Prostate gland (tissue), 2 donors: ENCODE measurements around the gene CNDP1. TPM values are rescaled to one million over a fixed set of nuclear protein-coding genes. Genes with fewer than 3 reads are reported as not detected.

Experiments
- DNase-seq: peaks from one replicate; pipeline ENCODE4 v3.0.0-alpha.2; 2019; ENCODE audit warnings: low spot score
- H3K27ac ChIP-seq, 2 donors: fragments of 200-600 bp; sonication (generic); 2 replicates each; pipeline ENCODE4 v1.5.1; 2017 to 2019
- H3K27me3 ChIP-seq: fragments of 200-600 bp; sonication (generic); replicated peaks from 2 replicates; pipeline ENCODE4 v1.5.1; 2019; ENCODE audit not compliant: insufficient read depth
- H3K36me3 ChIP-seq, 2 donors: fragments of 200-600 bp; sonication (generic); 1 replicate in 1 of 2; 2 replicates in 1 of 2; pipeline versions ENCODE4 v1.5.1 to v1.8.1; 2017 to 2019
- H3K4me1 ChIP-seq: fragments of 200-600 bp; sonication (generic); replicated peaks from 2 replicates; pipeline ENCODE4 v1.5.1; 2019
- H3K4me3 ChIP-seq, 2 donors: fragments of 200-600 bp; sonication (generic); 2 replicates each; pipeline ENCODE4 v1.5.1; 2017 to 2019
- H3K9me3 ChIP-seq: fragments of 200-600 bp; sonication (generic); 2 replicates; pipeline ENCODE4 v1.5.1; 2017
- POLR2A ChIP-seq: fragments of 450-650 bp; IDR thresholded peaks from one replicate; pipeline ENCODE4 v1.6.1; 2016; ENCODE audit warnings: antibody characterized with exemption, mild to moderate bottlenecking
- POLR2AphosphoS5 ChIP-seq: sonication (generic); formaldehyde crosslinking; IDR thresholded peaks from one replicate; pipeline ENCODE4 v1.6.1; 2017; ENCODE audit warnings: antibody characterized with exemption
- WGBS: methylation state at CpG from one replicate; pipeline ENCODE4 v1.1.5; 2018; 5-methylcytosine and 5-hydroxymethylcytosine counted together
- intact Hi-C: fragments of 100-400 bp; cut with DNase I; formaldehyde crosslinking; loops from one replicate; pipeline ENCODE4 v1.14.2; 2022
- total RNA-seq, 2 donors: library from RNA; depleted of rRNA; stranded (reverse); fragments of >200 nt; gene quantifications; one replicate each; pipeline ENCODE4 v1.1.0, GENCODE V29; 2016
- TF ChIP-seq, protein P1 (sequence below), 4 experiments: fragments of 200-600 bp in 2 of 4; fragments of 450-650 bp in 2 of 4; sonication (generic) in 2 of 4; IDR thresholded peaks; 1 replicate in 3 of 4; 2 replicates in 1 of 4; pipeline ENCODE4 v1.5.1; 2016 to 2019; ENCODE audit warnings: antibody characterized with exemption in 4 of 4, mild to moderate bottlenecking in 2 of 4, moderate library complexity in 2 of 4

CNDP1 gene
- total RNA-seq, 2 donors from 2014 or later: not detected

- WGBS: 88% methylated on average over 14 of the region's 14 CpGs
- Histone ChIP-seq H3K9me3 (no peaks in the 10 kb centered on the region), H3K27me3 (no peaks in the 10 kb centered on the region), H3K4me3 (no peak overlapping the region), H3K27ac (no peak overlapping the region), H3K4me1 (no peaks in the 10 kb centered on the region), H3K36me3 (peaks cover 0 to 8% of the 10 kb centered on the region in 2 donors)
- intact Hi-C loops: no loop called here
- TF ChIP-seq POLR2AphosphoS5 (no peak), POLR2A (no peak)
- TF ChIP-seq, protein P1, sequence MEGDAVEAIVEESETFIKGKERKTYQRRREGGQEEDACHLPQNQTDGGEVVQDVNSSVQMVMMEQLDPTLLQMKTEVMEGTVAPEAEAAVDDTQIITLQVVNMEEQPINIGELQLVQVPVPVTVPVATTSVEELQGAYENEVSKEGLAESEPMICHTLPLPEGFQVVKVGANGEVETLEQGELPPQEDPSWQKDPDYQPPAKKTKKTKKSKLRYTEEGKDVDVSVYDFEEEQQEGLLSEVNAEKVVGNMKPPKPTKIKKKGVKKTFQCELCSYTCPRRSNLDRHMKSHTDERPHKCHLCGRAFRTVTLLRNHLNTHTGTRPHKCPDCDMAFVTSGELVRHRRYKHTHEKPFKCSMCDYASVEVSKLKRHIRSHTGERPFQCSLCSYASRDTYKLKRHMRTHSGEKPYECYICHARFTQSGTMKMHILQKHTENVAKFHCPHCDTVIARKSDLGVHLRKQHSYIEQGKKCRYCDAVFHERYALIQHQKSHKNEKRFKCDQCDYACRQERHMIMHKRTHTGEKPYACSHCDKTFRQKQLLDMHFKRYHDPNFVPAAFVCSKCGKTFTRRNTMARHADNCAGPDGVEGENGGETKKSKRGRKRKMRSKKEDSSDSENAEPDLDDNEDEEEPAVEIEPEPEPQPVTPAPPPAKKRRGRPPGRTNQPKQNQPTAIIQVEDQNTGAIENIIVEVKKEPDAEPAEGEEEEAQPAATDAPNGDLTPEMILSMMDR (IDR thresholded peaks at IDR 0.05): no peak
- DNase-seq: no peak
These were observed 26.4 kb upstream of the CNDP1 start for GRCh38 chr18:74507927-74508326.

DNA sequence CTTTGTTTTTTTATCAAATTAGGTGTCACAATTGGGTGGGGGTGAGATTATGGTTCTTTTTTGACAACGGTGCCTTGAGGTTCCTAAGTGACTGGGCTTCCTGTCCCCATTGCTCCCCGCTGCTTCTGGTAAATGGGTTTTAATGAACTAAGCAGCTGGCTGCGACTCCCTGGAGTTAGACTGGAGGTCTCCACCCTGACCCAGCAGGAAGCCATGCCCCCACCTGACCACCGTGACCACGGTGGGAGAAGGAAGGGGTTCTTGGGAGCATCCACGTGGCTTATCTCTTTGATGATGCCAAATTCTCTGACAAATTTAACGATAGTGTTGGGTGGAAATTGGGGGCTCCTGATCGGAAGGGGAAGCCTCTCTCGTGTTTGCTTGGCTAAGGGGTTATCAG is 25.9 kb upstream of the CNDP1 start:
- WGBS: 82% methylated on average over 9 of the region's 9 CpGs
- Histone ChIP-seq H3K27me3 (no peaks in the 10 kb centered on the region), H3K9me3 (no peaks in the 10 kb centered on the region), H3K4me1 (no peaks in the 10 kb centered on the region), H3K36me3 (peaks cover 0 to 8% of the 10 kb centered on the region in 2 donors), H3K27ac (no peak overlapping the region), H3K4me3 (no peak overlapping the region)
- intact Hi-C loops: no loop called here
- DNase-seq: no peak
- TF ChIP-seq POLR2AphosphoS5 (no peak), POLR2A (no peak)
- TF ChIP-seq, protein P1 (IDR thresholded peaks at IDR 0.05): no peak

DNA sequence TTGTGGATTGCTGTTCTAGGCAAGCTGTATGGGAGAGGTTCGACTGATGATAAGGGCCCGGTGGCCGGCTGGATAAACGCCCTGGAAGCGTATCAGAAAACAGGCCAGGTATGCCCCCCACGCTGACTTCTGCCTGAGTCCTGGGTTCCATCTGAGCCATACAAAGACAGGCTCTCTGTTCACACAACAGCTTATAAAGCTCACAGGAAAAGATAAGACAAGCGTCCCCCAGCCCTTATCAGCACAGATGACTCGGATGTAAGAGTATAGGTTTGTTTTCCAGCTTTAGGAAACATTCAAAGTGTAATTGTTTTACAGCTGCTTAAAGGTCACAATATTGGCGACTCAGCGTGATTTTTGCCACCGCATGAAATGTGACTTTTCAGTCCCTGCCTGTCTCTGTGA is 25.5 kb upstream of the CNDP1 start:
- peaks cover 0 to 8% of the 10 kb centered on the region in 2 donors for H3K36me3 ChIP-seq
- TF ChIP-seq POLR2AphosphoS5 (no peak), POLR2A (no peak)
- TF ChIP-seq, protein P1 (IDR thresholded peaks at IDR 0.05): no peak
- no peaks in the 10 kb centered on the region for H3K9me3 ChIP-seq
- no peak overlapping the region for H3K27ac ChIP-seq
- H3K4me1 ChIP-seq: no peaks in the 10 kb centered on the region
- no peak overlapping the region for H3K4me3 ChIP-seq
- no peak for DNase-seq
- intact Hi-C loops: no loop called here
- H3K27me3 ChIP-seq: no peaks in the 10 kb centered on the region
- WGBS: 79% methylated on average over 11 of the region's 11 CpGs

DNA sequence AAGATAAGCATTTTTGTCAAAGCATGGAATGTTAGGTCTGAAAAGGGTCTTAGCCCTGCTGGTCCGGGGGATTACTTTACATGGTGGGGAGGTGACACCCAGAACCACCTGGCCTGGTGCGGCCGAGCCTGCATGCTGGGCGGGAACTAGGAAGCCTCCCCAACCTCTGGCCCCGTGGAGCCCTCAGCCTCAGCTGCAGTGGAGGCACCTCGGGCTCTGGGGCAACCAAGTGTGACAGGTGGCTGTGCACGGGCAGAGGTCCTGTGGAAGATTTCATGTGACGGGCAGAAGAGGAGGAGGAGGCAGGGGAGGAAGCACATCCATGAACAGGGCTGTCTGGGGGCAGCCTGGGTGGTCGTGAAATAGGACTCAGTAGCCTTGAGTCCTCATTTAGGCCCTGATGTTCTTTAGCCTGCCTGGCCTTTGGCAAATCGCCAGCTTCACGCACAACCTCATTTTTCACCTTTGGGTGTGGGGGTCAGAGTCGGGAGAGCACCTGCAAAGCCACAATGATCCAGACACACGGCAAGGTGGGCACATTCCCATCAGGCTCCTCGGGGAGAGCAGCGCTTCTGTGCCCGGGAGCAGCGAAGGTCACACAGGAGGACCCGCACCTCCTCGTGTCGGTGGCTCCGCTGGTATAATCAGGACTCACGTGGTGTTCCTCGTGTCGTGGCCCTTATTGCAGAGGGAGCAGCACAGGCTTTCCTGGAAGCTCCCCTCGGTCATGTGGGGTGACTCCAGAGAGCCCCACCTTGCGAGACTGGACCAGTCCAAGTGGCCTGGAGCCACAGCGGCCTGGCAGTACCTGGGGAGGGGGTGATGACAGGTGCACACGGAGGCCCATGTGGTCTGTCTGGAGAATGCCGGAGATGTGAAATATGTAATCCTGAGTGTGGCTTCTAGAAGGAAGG is 24.2 kb upstream of the CNDP1 start:
- no peak overlapping the region for H3K27ac ChIP-seq
- H3K9me3 ChIP-seq: no peaks in the 10 kb centered on the region
- no peak for TF ChIP-seq POLR2AphosphoS5
- TF ChIP-seq, protein P1 (IDR thresholded peaks at IDR 0.05): no peak
- TF ChIP-seq POLR2A: no peak
- intact Hi-C loops: no loop called here
- H3K27me3 ChIP-seq: no peaks in the 10 kb centered on the region
- DNase-seq: no peak
- H3K4me3 ChIP-seq: no peak overlapping the region
- 87% methylated on average over 29 of the region's 29 CpGs for whole genome bisulfite sequencing
- H3K4me1 ChIP-seq: no peaks in the 10 kb centered on the region
- H3K36me3 ChIP-seq: peaks cover 0 to 8% of the 10 kb centered on the region in 2 donors

DNA sequence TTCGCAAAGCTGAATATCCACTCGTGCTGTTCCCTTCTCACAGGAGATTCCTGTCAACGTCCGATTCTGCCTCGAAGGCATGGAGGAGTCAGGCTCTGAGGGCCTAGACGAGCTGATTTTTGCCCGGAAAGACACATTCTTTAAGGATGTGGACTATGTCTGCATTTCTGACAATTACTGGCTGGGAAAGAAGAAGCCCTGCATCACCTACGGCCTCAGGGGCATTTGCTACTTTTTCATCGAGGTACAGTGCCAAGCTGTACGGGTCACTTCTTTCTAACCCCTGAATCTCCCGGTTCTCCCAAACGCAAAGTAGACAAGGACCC is 23.6 kb upstream of the CNDP1 start:
- Histone ChIP-seq H3K27ac (no peak overlapping the region), H3K4me3 (no peak overlapping the region), H3K4me1 (no peaks in the 10 kb centered on the region), H3K36me3 (peaks cover 0 to 14% of the 10 kb centered on the region in 2 donors), H3K27me3 (no peaks in the 10 kb centered on the region), H3K9me3 (no peaks in the 10 kb centered on the region)
- WGBS: 84% methylated on average over 12 of the region's 12 CpGs
- DNase-seq: no peak
- TF ChIP-seq, protein P1 (IDR thresholded peaks at IDR 0.05): no peak
- intact Hi-C loops: no loop called here
